Measurements from ENCODE around the gene NECAB2.

DNA sequence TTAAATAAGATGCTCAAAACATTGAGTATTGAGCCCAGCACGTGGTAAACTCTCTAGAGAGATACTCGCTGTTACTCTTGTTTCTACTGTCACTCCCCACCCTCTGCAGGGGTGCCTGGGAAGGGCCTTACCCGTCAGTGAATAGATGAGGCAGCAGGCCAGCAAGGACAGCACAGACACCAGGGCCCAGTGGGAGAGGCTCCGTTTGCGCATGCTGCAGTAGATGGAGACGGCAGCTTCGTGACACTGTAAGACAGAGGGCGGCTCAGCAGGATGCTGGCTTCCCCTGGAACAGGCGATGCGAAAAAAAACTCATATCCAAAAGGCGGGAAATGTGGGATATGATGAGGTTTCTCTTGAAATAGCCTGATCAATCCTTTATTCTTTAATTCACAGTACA lies 54.6 kb downstream of the NECAB2 start:
- no peak for TF ChIP-seq CTCF (IDR thresholded peaks at IDR 0.05; ENCODE audit: insufficient read depth, low read length)
- no peak for TF ChIP-seq POLR2AphosphoS5 (IDR thresholded peaks at IDR 0.05; ENCODE audit: low read depth)
- no peak for TF ChIP-seq GABPA (IDR thresholded peaks at IDR 0.05; ENCODE audit: low read depth)
- TF ChIP-seq REST (IDR thresholded peaks at IDR 0.05; ENCODE audit: insufficient replicate concordance, low read depth) = no peak
